Measurements from ENCODE around the gene OPN4. TPM values are rescaled to one million over a fixed set of nuclear protein-coding genes. Genes with fewer than 3 reads are reported as not detected.

OPN4 gene
- total RNA-seq, 4 donors from 2014 or later: 1.5 TPM; not detected in 3

DNA sequence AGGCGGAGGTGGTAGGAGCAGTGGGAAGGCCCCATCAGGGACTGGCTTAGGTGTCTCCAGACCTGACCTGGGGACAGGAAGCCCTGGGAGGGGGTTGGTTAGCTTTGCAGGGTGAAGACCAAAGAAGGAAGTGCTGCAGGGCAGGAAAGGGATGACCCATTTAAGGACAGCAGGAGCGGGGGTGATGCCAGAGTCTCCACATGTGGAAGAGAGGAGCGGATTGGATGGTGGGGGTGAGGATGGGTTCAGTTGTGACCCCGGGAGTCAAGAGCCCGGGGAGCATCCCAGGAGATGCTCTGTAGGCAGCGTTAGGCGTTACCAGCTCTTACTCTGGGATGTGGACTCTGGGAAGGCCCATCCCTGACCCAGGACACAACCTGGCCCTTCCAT is 10.9 kb downstream of the OPN4 start:
- Histone ChIP-seq H3K27ac (no peak overlapping the region), H3K27me3 (no peaks in the 10 kb centered on the region), H3K9me3 (no peaks in the 10 kb centered on the region), H3K4me1 (peaks cover 0 to 8% (median 3%) of the 10 kb centered on the region in 4 donors), H3K36me3 (no peaks in the 10 kb centered on the region), H3K4me3 (no peak overlapping the region)
- intact Hi-C loops (cut with DNase I; ENCODE audit: low total_unique reads): no loop called here
- in situ Hi-C loops (cut with MboI; ENCODE audit: low pct_ligation_motif_present in 1 of 4, low pct_unique_long_range_greater_than_20kb in 1 of 4, low sequenced_read_pairs in 3 of 4): no loop called here
- DNase-seq: no peak
- WGBS, 2 donors (ENCODE audit: low coverage in 1 of 2): 78 to 86% methylated on average over 5 to 7 of the region's 7 CpGs
- TF ChIP-seq POLR2A (IDR thresholded peaks at IDR 0.05) (no peak), EP300 (IDR thresholded peaks at IDR 0.05; ENCODE audit: low read depth) (no peak), POLR2AphosphoS5 (IDR thresholded peaks at IDR 0.05) (no peak)
- TF ChIP-seq, protein P1, sequence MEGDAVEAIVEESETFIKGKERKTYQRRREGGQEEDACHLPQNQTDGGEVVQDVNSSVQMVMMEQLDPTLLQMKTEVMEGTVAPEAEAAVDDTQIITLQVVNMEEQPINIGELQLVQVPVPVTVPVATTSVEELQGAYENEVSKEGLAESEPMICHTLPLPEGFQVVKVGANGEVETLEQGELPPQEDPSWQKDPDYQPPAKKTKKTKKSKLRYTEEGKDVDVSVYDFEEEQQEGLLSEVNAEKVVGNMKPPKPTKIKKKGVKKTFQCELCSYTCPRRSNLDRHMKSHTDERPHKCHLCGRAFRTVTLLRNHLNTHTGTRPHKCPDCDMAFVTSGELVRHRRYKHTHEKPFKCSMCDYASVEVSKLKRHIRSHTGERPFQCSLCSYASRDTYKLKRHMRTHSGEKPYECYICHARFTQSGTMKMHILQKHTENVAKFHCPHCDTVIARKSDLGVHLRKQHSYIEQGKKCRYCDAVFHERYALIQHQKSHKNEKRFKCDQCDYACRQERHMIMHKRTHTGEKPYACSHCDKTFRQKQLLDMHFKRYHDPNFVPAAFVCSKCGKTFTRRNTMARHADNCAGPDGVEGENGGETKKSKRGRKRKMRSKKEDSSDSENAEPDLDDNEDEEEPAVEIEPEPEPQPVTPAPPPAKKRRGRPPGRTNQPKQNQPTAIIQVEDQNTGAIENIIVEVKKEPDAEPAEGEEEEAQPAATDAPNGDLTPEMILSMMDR (IDR thresholded peaks at IDR 0.05): no peak

DNA sequence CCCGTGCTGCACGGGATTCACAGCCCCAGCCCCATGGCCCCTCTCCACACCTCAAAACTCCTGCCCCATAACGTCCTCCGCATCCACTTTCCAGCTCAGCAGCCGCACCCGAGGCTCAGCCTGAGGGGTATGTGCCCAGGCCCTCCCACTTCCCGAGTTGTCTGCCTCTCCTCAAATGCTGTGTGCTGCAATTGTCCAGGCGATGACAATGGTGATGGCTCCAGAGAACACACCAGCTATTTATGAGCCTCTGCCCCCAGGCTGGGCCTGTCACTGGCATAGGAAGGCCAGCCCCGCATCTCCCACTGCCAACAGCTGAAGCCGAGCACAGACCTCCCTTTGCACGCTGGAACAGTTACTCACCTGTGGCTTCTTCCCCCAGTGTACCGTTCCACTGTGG is 11.5 kb downstream of the OPN4 start:
- no peak overlapping the region for H3K27ac ChIP-seq
- intact Hi-C loops (cut with DNase I; ENCODE audit: low total_unique reads) (no loop called here), in situ Hi-C loops (cut with MboI; ENCODE audit: low pct_ligation_motif_present in 1 of 4, low pct_unique_long_range_greater_than_20kb in 1 of 4, low sequenced_read_pairs in 3 of 4) (no loop called here)
- H3K36me3 ChIP-seq: no peaks in the 10 kb centered on the region
- DNase-seq: no peak
- 74% methylated on average over 12 of the region's 12 CpGs; no CpG with 5 or more reads in 1 of the 2 donors for WGBS, 2 donors (ENCODE audit: low coverage in 1 of 2)
- H3K4me1 ChIP-seq: peaks cover under 1 to 14% (median 10%) of the 10 kb centered on the region in 4 donors
- TF ChIP-seq POLR2A (IDR thresholded peaks at IDR 0.05) (no peak), POLR2AphosphoS5 (IDR thresholded peaks at IDR 0.05) (no peak), EP300 (IDR thresholded peaks at IDR 0.05; ENCODE audit: low read depth) (no peak)
- TF ChIP-seq, protein P1 (IDR thresholded peaks at IDR 0.05): no peak
- no peak overlapping the region for H3K4me3 ChIP-seq
- no peaks in the 10 kb centered on the region for H3K27me3 ChIP-seq
- no peaks in the 10 kb centered on the region for H3K9me3 ChIP-seq

DNA sequence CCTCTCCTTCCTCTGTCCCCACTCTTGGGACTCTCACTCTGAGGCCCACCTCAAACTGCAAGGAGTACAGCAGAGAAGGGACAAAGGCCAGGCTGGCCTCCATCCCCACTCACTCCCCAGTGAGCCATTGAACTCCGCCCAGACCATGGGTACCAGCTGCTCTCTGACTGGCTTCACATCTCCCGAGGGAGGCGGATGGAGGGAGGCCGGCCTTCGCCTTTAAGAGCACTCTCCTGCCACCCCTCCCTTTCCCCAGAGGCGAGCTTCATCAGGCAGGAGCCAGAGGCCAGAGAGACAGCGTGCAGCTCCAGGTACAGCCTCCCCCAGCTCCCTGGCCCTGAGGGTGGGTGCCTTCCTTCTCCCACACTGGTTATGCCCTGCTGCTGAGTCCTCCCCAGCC is 12.2 kb downstream of the OPN4 start:
- peak overlapping the region in 2 of 4 donors; percentile 83 to 90 for H3K27ac ChIP-seq
- in situ Hi-C loops (cut with MboI; ENCODE audit: low pct_ligation_motif_present in 1 of 4, low pct_unique_long_range_greater_than_20kb in 1 of 4, low sequenced_read_pairs in 3 of 4) (no loop called here), intact Hi-C loops (cut with DNase I; ENCODE audit: low total_unique reads) (no loop called here)
- H3K9me3 ChIP-seq: no peaks in the 10 kb centered on the region
- no peaks in the 10 kb centered on the region for H3K27me3 ChIP-seq
- H3K4me3 ChIP-seq: no peak overlapping the region
- WGBS, 2 donors (ENCODE audit: low coverage in 1 of 2): 87% methylated on average over 7 of the region's 7 CpGs; no CpG with 5 or more reads in 1 of the 2 donors
- peaks cover 7 to 21% (median 16%) of the 10 kb centered on the region in 4 donors for H3K4me1 ChIP-seq
- TF ChIP-seq, protein P1 (IDR thresholded peaks at IDR 0.05): no peak
- TF ChIP-seq EP300 (IDR thresholded peaks at IDR 0.05; ENCODE audit: low read depth) (no peak), POLR2A (IDR thresholded peaks at IDR 0.05) (no peak), POLR2AphosphoS5 (IDR thresholded peaks at IDR 0.05) (no peak)
- no peak for DNase-seq
- no peaks in the 10 kb centered on the region for H3K36me3 ChIP-seq

DNA sequence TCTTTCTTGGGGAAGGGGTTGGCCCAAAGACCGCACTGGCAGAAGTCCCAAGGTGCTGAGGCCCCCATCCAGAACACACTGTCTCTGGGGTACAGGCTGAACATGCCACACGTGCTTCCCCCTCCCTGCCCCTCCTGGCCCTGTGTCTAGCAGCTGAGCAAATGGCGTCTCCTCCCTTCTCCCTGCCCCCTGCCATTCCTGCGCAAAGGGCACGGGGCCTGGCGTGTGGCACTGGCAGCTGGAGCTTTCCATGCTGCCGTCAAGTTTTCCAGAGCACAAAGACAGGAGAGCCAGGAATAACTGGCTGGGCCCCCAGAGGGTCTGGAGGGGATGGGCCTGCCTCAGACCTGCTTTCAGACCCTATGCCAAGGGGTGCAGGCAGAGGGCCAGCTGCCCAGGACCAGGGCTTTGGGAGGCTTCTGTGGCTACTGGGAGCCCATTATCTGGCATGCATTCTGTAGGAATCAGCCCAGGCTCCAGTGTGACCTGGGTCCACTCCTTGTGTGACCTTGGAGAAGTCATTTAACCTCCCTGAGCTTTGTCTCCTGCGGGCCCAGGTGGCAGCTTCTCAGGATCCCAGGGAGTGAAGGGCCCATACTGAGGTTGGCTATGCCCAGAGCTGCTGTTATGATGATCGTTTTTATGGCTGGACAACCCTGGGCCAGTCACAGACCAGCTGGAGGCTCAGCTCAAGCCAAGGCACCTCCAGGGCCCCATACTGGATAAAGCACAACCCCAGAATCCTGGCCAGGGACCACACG is 13.3 kb downstream of the OPN4 start:
- in situ Hi-C loops (cut with MboI; ENCODE audit: low pct_ligation_motif_present in 1 of 4, low pct_unique_long_range_greater_than_20kb in 1 of 4, low sequenced_read_pairs in 3 of 4) (no loop called here), intact Hi-C loops (cut with DNase I; ENCODE audit: low total_unique reads) (no loop called here)
- Histone ChIP-seq H3K27ac (peak overlapping the region; percentile 73 to 90 (median 82)), H3K27me3 (no peaks in the 10 kb centered on the region), H3K36me3 (no peaks in the 10 kb centered on the region), H3K4me1 (peaks cover 14 to 32% (median 26%) of the 10 kb centered on the region in 4 donors), H3K4me3 (no peak overlapping the region), H3K9me3 (no peaks in the 10 kb centered on the region)
- 84% methylated on average over 9 of the region's 10 CpGs; no CpG with 5 or more reads in 1 of the 2 donors for WGBS, 2 donors (ENCODE audit: low coverage in 1 of 2)
- TF ChIP-seq POLR2A (IDR thresholded peaks at IDR 0.05) (no peak), EP300 (IDR thresholded peaks at IDR 0.05; ENCODE audit: low read depth) (no peak), POLR2AphosphoS5 (IDR thresholded peaks at IDR 0.05) (no peak)
- TF ChIP-seq, protein P1 (IDR thresholded peaks at IDR 0.05): no peak
- no peak for DNase-seq

All from transverse colon (tissue), 4 donors.